HG02884 (cell line): Measurements from ENCODE around the gene TUT4.
"Not testable (repeated sequence)": the region's sequence is repeated elsewhere in the genome, so short reads cannot be mapped to it uniquely, and the experiment has no call there.

Experiments used
- ATAC-seq: cut with Tn5 transposase; IDR thresholded peaks from one replicate; pipeline ENCODE4 v1.9.1; 2021; ENCODE audit warnings: mild to moderate bottlenecking, moderate library complexity; ENCODE audit not compliant: unreplicated experiment

Gene TUT4

GRCh38 chr1:52552505-52553361 lies at the start of gene TUT4:
TSS of gene TUT4 (minus strand) at chr1:52553092. CDS start at chr1:52526280, 26,812 bp downstream.
- peak; percentile 41 for ATAC-seq

DNA sequence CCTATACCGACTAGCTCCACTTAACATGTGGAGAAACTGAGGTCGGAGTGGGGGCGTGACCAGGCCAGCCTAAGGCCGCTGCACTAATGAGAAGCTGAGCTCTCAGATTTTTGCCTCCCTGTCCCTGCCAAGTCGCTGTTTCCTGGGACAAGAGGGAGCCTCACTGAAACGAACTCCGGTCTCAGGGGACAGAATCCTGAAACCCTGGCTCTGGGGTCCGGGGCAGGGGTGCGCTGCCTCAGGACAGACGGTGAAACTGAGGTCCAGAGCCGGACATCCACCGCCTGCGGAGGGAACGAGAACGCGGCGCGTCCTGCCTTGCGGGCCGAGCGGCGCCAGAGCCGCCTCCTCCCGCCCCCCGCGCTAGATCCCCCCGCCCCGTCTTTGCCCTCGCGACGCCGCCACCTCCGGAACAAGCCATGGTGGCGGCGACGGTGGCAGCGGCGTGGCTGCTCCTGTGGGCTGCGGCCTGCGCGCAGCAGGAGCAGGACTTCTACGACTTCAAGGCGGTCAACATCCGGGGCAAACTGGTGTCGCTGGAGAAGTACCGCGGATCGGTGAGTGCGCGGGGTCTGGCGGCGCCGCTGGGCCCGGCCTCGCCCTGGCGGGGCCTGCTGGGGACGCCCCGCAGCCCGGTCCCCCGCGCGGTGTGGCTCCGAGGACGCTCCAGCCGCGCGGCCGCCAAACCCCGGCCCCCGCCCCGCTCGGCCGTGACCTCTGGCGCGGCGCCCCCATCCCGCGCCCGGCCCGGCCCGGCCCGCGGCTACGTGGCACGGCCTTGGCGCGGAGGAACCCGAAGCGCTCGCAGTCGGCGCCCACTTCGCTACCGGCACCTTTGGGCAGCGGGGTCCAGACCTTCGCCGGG lies 49.3 kb upstream of the TUT4 start, which contains the start of gene GPX7:
TSS of gene GPX7 (plus strand) at position 381 of the 865 bp plus-strand sequence. CDS start at position 420, 39 bp downstream.
- ATAC-seq: no peak

DNA sequence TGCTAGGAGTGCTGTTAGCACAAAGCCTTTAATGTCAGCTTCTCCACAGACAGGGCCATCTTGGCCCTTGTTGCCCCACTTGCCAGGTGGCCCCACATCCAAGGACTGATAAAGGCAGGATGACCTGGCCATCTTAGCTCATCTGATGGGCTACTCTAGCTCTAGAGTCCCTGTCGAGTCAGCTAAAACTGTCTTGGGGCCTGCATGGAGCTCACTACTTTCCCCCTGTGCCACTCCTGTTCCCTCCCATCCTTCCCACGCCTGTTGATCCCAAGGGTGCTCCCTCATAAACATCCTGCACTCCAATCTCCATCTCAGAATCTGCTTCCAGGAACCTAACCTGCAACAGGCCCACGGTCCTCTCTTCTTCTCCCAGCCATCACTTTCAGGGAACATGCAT lies 48.6 kb upstream of the TUT4 start:
- ATAC-seq: no peak

DNA sequence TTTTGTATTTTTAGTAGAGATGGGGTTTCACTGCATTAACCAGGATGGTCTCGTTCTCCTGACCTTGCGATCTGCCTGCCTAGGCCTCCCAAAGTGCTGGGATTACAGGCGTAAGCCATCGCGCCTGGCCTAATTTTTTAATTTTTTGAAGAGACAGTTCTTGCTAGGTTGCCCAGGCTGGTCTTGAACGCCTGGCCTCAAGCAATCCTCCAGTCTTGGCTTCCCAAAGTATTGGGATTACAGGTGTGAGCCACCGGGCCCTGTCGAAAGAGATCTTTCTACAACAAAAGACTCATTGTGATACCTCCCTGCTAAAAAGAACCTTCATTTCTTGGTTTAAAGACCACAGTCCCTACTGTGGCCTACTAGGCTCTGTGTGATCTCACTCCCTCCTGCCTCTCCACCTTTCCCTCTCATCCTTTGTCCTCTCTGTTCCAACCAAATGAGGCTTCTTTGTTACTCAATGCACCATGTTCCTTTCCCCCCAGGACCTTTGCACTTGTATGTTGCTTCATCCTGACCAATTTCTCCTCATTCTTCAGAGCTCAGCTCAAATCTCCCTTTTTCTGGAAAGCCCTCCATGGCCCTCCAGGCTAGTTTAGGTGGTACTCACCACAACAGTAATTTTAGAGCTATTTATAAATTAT lies 47.8 kb upstream of the TUT4 start:
- no peak for ATAC-seq

- no peak for ATAC-seq
Observed at GRCh38 chr1:52599236-52599635, 46.3 kb upstream of the TUT4 start.

- ATAC-seq: no peak
Observed at GRCh38 chr1:52598729-52599128, 45.8 kb upstream of the TUT4 start.

- ATAC-seq: no peak
Observed at GRCh38 chr1:52597912-52598311, 45.0 kb upstream of the TUT4 start.

DNA sequence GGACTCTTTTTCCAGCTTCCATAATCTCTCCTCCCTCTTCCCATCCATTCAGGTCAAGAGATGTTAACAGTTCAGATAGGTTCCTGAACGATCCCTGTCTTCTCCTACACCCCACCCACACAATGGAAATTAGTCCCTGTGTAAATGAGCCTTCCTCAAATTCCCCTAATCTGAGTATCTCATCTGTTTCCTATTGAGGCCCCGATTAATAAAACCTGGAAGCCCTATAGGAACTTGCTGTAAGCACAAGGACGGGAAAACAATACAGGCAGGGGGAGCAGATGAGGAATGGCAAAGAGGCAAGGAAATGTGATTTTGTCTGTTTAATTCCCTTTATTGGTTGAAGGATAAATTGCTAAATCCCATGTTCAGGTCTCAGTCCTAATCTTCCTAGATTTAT lies 42.2 kb upstream of the TUT4 start:
- ATAC-seq: no peak

DNA sequence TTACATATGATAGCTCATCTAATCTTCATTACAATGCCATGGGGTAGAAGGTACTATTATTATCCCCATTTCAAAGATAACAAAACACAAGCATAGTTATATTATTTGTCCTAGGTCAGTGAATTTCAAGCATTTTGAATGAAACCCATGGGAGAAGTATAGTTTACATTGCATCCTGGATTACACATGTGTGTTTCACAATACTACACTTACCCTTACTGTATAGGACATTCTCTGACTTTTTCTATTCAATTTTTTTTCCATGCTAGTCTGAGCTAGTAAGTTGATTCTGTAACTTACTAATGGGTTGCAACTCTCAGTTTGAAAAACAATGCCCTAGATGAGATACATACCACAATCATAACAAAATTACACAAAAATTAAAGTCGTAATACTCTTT lies 40.6 kb upstream of the TUT4 start:
- ATAC-seq: no peak

GRCh38 chr1:52592637-52593323 lies 39.9 kb upstream of the TUT4 start:
- ATAC-seq: no peak

DNA sequence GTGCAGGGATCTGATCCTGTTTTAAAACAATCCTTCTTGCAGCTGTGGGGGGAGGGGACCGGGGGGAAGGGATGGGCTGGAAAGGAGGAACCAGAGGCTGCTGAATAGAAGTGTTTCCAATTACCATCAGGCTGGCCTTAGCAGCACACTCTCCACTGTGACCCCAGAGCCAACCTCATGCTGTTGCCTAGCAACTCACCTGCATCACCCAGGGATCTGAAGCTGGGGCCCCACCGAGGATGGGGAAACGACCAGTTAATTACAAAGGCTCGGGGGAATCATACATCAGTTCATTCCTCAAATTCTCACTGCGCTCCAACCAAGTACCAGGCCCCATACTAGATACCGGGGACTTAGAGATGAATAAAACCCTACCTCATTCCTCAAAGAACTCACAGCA lies 37.4 kb upstream of the TUT4 start:
- ATAC-seq: no peak

DNA sequence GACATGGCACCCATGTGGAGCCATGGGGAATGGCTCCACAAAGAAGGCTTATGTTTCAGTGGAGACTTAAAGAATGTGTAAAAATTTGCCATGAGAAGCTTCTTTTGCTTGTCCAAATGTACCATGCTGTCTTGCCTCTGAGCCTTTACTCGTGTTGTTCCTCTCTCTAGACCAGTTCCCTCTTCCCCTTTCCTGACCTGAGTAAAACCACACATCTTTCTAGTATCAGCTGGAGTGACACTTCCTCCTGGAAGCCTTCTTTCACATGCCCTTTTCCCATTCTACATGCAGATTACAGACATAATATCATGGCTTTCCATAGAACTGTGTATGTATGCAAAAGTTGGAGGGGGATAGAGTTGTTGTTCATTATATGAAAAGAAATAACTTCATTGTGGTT lies 35.6 kb upstream of the TUT4 start:
- no peak for ATAC-seq

GRCh38 chr1:52588027-52588426 lies 35.1 kb upstream of the TUT4 start:
- no peak for ATAC-seq

DNA sequence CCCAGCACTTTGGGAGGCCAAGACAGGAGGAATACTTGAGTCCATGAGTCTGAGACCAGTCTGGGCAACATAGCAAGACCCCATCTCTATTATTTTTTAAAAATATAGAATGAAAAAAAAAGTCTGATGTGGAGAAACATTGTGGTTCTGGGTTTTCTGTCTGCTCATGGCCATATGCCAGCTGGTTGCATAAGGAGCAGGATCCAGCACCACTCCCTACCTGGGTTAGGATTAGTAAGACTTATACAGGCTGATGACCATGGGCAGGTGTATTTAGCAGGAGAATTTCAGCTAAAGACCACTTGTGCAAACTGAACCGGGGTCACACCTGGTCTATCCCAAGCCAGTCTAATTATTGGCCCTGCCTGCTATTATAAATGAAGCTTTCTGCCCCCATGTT lies 32.6 kb upstream of the TUT4 start:
- ATAC-seq: no peak

- no peak for ATAC-seq
Observed at GRCh38 chr1:52582116-52582696, 29.3 kb upstream of the TUT4 start.

DNA sequence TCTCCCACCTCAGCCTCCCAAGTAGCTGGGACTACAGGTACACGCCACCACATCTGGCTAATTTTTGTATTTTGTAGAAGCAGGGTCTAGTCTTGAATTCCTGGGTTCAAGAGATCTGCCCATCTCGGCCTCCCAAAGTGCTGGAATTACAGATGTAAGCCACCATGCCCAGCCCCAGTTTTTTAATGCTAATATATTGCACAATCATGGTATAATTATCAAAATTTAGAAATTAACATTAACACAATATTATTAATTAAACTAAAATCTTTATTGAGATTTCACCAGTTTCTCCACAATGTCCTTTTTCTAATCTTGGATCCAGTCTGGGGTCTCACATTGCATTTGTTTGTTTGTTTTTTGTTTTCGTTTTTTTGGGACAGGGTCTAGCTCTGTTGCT lies 27.4 kb upstream of the TUT4 start:
- no peak for ATAC-seq

DNA sequence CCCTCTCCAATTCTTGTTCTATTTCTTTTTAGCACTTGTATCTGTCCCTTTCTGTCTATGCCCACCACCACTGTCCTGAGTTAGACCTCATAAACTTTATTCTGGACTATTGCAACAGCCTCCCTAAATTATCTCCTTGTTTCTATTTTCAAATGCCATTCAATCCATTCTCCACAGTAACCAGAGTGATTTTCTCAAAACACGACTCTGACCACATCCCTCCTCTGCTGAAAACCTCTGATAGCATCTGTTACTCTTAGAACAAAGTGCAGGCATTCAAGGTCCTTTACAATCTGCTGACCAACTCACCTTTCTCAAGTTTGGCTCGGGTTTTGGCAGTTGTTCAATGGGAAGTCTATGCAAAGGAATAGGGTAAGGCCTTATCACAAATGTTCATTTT lies 26.5 kb upstream of the TUT4 start:
- ATAC-seq: no peak

- ATAC-seq: not testable (repeated sequence)
Observed at GRCh38 chr1:52578066-52578465, 25.2 kb upstream of the TUT4 start.

DNA sequence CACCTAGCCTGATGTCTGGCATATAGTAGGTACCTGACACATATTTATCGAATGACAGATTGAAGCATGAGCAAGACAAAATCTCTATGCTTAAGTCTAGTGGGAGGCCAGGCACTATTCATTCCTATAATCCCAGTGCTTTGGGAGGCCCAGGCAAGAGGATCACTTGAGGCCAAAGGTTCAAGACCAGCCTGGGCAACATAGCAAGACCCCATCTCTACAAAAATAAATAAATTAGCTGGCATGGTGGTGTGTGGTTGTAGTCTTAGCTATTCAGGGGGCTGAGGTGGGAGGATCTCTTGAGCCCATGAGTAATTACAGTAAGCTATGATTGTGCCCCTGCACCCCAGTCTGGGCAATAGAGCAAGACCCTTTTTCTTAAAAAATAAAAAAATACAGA lies 23.2 kb upstream of the TUT4 start:
- ATAC-seq: no peak

- no peak for ATAC-seq
Observed at GRCh38 chr1:52574594-52574993, 21.7 kb upstream of the TUT4 start.
